HFFc6 (cell line): ENCODE measurements around the gene POU3F2. TPM values are rescaled to one million over a fixed set of nuclear protein-coding genes. Genes with fewer than 3 reads are reported as not detected.

ENCODE experiments used
- DNase-seq: peaks from one replicate; pipeline ENCODE4 v3.0.0-alpha.2; 2018
- H3K27ac Mint-ChIP-seq: 2 replicates; pipeline ENCODE4 v1.8.0; 2020; ENCODE audit warnings: mild to moderate bottlenecking, mixed read lengths
- H3K27me3 Mint-ChIP-seq: 2 replicates; pipeline ENCODE4 v1.8.0; 2021; ENCODE audit warnings: mild to moderate bottlenecking, moderate library complexity, mixed read lengths; ENCODE audit not compliant: insufficient read depth
- H3K36me3 Mint-ChIP-seq: 2 replicates; pipeline ENCODE4 v1.8.0; 2021; ENCODE audit warnings: low read depth, mixed read lengths
- H3K4me1 Mint-ChIP-seq: 2 replicates; pipeline ENCODE4 v1.8.0; 2020; ENCODE audit warnings: low read depth, mixed read lengths
- H3K4me3 Mint-ChIP-seq: 2 replicates; pipeline ENCODE4 v1.8.0; 2020; ENCODE audit warnings: mild to moderate bottlenecking, moderate library complexity, mixed read lengths
- H3K9me3 Mint-ChIP-seq: 2 replicates; pipeline ENCODE4 v1.8.0; 2020; ENCODE audit warnings: mild to moderate bottlenecking, mixed read lengths
- total RNA-seq, 6 experiments: library from RNA; stranded (reverse); fragmentation: NEBNext Ultra II Directional; extraction: Animal tissue kit (Norgen Biotek cat#: 25700); gene quantifications; 2 replicates in 1 of 6; 3 replicates in 5 of 6; pipeline ENCODE4 v1.2.3, GENCODE V29; 2021
- TF ChIP-seq, protein P1 (sequence below): fragments of 200-600 bp; sonication (generic); IDR thresholded peaks from 2 replicates; pipeline ENCODE4 v1.5.0; 2021; ENCODE audit warnings: antibody characterized with exemption, mild to moderate bottlenecking

Gene POU3F2
- total RNA-seq, 6 experiments from 2014 or later = 0.02 TPM; not detected in 4

DNA sequence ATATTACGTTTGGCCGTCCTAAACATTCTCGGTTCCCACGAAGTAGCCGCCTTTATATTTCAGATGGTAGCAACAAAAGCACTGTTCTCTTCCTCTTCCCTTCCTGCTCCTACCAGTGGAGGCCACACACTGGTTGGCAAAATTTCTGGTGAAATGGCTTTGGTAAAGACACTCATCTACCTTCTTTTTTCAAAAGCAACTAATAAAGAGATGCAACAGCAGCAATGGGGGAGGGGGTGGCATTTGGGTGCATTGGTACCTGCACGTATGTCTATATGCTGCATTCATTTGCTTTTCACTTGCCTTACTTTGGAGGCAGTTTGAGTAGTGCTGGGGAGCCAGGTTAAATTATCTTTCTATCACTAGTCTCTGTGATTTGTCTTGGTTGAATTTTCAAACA is 6.0 kb downstream of the POU3F2 start:
- Mint-ChIP-seq H3K27me3 (peaks cover 55% of the 10 kb centered on the region), H3K4me3 (no peak overlapping the region), H3K36me3 (no peaks in the 10 kb centered on the region), H3K4me1 (peaks cover 16% of the 10 kb centered on the region), H3K9me3 (no peaks in the 10 kb centered on the region), H3K27ac (no peak overlapping the region)
- no peak for DNase-seq
- TF ChIP-seq, protein P1, sequence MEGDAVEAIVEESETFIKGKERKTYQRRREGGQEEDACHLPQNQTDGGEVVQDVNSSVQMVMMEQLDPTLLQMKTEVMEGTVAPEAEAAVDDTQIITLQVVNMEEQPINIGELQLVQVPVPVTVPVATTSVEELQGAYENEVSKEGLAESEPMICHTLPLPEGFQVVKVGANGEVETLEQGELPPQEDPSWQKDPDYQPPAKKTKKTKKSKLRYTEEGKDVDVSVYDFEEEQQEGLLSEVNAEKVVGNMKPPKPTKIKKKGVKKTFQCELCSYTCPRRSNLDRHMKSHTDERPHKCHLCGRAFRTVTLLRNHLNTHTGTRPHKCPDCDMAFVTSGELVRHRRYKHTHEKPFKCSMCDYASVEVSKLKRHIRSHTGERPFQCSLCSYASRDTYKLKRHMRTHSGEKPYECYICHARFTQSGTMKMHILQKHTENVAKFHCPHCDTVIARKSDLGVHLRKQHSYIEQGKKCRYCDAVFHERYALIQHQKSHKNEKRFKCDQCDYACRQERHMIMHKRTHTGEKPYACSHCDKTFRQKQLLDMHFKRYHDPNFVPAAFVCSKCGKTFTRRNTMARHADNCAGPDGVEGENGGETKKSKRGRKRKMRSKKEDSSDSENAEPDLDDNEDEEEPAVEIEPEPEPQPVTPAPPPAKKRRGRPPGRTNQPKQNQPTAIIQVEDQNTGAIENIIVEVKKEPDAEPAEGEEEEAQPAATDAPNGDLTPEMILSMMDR = no peak

DNA sequence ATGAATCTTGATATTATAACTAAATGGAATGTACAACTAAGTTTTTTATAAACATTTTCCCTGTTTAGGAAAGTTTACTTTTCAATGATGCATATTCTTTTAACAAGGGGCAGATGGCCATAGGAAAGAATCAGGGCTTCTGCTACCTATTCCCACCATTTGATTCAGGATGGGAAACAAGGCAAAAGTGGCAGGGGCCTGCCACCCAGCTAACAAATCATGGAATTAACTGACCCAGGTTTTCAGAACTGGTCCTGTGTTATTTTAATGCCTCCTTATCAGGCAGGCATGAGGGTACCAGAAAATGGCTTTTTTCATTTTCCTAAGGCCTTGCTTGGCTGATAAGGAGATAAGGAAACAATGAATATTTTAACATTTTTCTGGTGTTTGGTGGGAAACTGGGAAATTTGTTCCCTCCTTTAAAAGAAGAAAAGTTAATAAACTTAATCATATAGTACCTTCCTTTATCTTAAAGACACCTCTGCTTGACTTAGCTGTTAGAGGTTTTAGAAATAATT is 6.7 kb downstream of the POU3F2 start:
- H3K4me1 Mint-ChIP-seq = peaks cover 17% of the 10 kb centered on the region
- H3K36me3 Mint-ChIP-seq = no peaks in the 10 kb centered on the region
- H3K9me3 Mint-ChIP-seq = no peaks in the 10 kb centered on the region
- H3K27me3 Mint-ChIP-seq = peaks cover 53% of the 10 kb centered on the region
- H3K4me3 Mint-ChIP-seq = no peak overlapping the region
- no peak overlapping the region for H3K27ac Mint-ChIP-seq
- no peak for DNase-seq
- TF ChIP-seq, protein P1 = no peak

DNA sequence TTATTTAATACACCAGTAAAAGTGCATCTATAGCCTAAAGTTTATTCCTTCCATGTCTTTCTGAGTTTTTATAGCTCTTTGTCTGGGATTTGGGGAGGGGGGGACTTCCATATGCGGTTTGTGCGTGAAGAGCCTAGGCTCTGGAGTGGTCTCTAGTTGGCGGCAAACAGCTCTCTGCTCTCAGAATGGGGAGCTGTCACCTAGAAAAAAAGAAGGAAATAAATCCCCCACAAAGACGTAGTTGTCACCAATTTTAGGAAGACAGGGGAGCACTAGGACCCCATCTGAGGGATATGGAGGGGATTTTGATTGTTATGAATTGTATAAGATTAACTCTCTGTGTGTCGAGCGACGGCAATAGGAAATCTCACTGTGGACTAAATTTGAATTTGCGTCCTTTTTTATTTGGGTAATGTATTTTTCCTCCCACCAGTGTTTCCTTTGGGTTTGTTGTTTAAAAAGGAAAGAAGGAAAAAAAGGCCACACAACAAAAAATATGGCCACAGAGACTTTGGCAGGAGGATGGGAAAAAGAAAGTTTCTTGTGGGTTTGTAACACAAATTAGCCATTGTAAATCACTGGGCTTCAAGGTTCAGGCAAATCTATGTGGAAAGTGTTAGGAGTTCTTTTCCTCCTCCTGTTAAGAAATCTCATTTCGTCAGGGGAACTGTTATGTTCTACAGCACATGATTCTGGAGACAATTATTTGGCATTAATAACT is 7.4 kb downstream of the POU3F2 start:
- H3K4me3 Mint-ChIP-seq = no peak overlapping the region

GRCh38 chr6:98842342-98843180 is 8.2 kb downstream of the POU3F2 start:
- peaks cover 13% of the 10 kb centered on the region for H3K4me1 Mint-ChIP-seq
- no peak overlapping the region for H3K27ac Mint-ChIP-seq
- DNase-seq = no peak
- H3K36me3 Mint-ChIP-seq = no peaks in the 10 kb centered on the region
- TF ChIP-seq, protein P1 = no peak
- peaks cover 52% of the 10 kb centered on the region for H3K27me3 Mint-ChIP-seq
- no peak overlapping the region for H3K4me3 Mint-ChIP-seq
- H3K9me3 Mint-ChIP-seq = no peaks in the 10 kb centered on the region

More for the DNA sequence above, 7.4 kb downstream of the POU3F2 start:
- Mint-ChIP-seq H3K4me1 (peaks cover 13% of the 10 kb centered on the region), H3K36me3 (no peaks in the 10 kb centered on the region), H3K9me3 (no peaks in the 10 kb centered on the region), H3K27me3 (peaks cover 50% of the 10 kb centered on the region), H3K27ac (no peak overlapping the region)
- TF ChIP-seq, protein P1 = no peak
- no peak for DNase-seq

- Mint-ChIP-seq H3K4me1 (peaks cover 13% of the 10 kb centered on the region), H3K36me3 (no peaks in the 10 kb centered on the region), H3K4me3 (no peak overlapping the region), H3K9me3 (no peaks in the 10 kb centered on the region), H3K27ac (no peak overlapping the region), H3K27me3 (peaks cover 48% of the 10 kb centered on the region)
- no peak for DNase-seq
- TF ChIP-seq, protein P1 = no peak
These were observed 9.2 kb downstream of the POU3F2 start for GRCh38 chr6:98843271-98844243.
